Measurements from ENCODE around the gene ABITRAM.
"Not testable (repeated sequence)": the region's sequence is repeated elsewhere in the genome, so short reads cannot be mapped to it uniquely, and the experiment has no call there.

ABITRAM gene, protein sequence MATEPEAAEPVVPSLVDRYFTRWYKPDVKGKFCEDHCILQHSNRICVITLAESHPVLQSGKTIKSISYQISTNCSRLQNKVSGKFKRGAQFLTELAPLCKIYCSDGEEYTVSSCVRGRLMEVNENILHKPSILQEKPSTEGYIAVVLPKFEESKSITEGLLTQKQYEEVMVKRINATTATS

DNA sequence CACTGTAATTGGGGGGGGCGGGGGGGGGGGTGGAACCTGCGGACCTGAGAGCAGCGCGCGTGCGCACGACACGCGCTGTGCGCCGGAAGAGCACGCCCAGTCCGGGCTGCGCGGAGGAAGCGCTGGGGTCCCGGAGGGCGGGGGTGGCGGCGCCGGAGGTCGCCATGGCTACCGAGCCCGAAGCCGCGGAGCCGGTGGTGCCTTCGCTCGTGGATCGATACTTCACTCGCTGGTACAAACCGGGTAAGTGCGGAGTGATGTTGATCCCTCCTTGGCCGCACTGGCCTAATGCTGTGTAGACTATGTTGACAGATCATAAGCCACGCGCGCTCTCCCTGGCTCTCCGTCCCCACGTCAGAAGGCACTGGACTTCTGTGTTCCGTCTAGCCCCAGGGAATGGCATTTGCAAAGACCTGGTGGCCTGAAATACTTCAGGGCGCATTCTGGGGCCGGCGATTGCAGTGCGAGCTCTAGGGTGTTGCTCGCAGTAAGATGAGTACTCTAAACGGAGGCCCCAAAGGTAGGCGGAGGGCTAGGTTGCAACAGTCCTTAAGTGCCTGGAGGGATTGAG is at the start of gene ABITRAM:
TSS of gene ABITRAM (plus strand) at position 78 of the 571 bp plus-strand sequence. CDS start at position 165, 87 bp downstream.
- TF ChIP-seq SUZ12 (IDR thresholded peaks at IDR 0.05; ENCODE audit: extremely low read depth, insufficient read depth, insufficient read length) (no peak), ZNF274 (IDR thresholded peaks at IDR 0.05; ENCODE audit: low read depth, low read length) (no peak), YY1 (IDR thresholded peaks at IDR 0.05; ENCODE audit: insufficient read depth, insufficient read length) (no peak)
- Histone ChIP-seq H3K36me3 (ENCODE audit: insufficient read depth, insufficient read length, low read length) (peaks cover 38% of the 10 kb centered on the region), H3K9ac (ENCODE audit: insufficient read length, low read depth) (peak within 1 kb of the TSS; percentile 90), H3K27me3 (ENCODE audit: insufficient read depth, insufficient read length) (no peaks in the 10 kb centered on the region), H3K4me3 (ENCODE audit: insufficient read length, low read depth) (peak within 1 kb of the TSS; percentile 99), H3K4me1 (ENCODE audit: insufficient read depth, insufficient read length) (peaks cover 2% of the 10 kb centered on the region), H3K9me3 (ENCODE audit: insufficient read depth, low read length) (no peaks in the 10 kb centered on the region)
- peak; percentile 66 for DNase-seq (ENCODE audit: low read depth, low spot score)

DNA sequence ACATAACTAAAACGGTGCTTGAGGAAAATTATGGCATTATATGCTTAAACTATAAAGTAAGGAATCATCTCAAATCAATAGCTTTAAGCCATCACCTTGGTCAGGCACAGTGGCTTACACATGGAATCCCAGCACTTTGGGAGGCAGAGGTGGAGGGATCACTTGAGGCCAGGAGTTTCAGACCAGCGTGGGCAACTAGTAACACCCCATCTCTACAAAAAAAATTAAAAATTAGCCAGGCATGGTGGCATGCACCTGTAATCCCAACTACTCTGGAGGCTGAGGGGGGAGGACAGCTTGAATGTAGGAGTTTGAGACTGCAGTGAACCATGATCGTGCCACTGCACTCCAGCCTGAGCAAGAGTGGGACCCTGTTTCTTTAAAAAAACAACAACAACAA is 49.5 kb upstream of the ABITRAM start:
- Histone ChIP-seq H3K9me3 (ENCODE audit: insufficient read depth, low read length) (no peaks in the 10 kb centered on the region), H3K4me1 (ENCODE audit: insufficient read depth, insufficient read length) (no peaks in the 10 kb centered on the region), H3K36me3 (ENCODE audit: insufficient read depth, insufficient read length, low read length) (peaks cover 46% of the 10 kb centered on the region), H3K4me3 (ENCODE audit: insufficient read length, low read depth) (no peak overlapping the region), H3K27me3 (ENCODE audit: insufficient read depth, insufficient read length) (no peaks in the 10 kb centered on the region), H3K9ac (ENCODE audit: insufficient read length, low read depth) (no peak overlapping the region)
- no peak for TF ChIP-seq ZNF274 (IDR thresholded peaks at IDR 0.05; ENCODE audit: low read depth, low read length)
- TF ChIP-seq SUZ12 (IDR thresholded peaks at IDR 0.05; ENCODE audit: extremely low read depth, insufficient read depth, insufficient read length), result no peak
- TF ChIP-seq YY1 (IDR thresholded peaks at IDR 0.05; ENCODE audit: insufficient read depth, insufficient read length), result no peak
- DNase-seq (ENCODE audit: low read depth, low spot score), result no peak

DNA sequence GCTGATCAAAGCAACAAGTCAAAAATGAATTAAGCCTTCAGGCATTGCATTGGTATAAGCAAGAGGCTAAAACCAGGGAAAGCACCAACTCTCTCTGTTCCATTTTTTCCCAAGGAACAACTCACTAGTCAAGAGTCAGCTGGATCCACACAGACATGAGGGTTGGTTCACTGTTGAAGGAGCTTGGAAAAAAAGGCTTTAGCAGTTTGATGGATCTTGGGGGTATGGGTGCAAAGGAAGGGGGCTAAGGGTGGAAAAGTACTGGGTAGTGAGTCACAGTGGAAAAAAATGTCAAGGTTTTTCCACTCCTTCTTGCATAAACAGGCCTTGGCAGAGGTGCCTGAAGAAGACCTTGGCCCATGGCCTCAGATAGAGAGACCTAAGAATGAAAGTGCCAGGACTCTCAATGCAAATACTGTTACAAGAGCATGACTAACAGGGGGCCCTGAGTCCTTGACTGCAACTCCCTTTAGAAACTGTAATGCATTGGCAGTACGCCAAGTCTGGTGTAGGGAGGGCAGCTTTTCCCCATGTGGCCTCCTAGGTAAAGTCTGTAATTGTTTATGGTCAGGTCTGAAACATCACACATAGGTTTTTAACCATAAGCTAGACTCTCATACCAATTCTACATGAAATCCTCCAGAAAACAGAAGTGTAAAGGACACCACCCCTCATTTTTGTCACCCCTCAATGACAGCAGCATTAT is 48.4 kb upstream of the ABITRAM start:
- Histone ChIP-seq H3K4me3 (ENCODE audit: insufficient read length, low read depth) (no peak overlapping the region), H3K36me3 (ENCODE audit: insufficient read depth, insufficient read length, low read length) (peaks cover 44% of the 10 kb centered on the region), H3K9ac (ENCODE audit: insufficient read length, low read depth) (no peak overlapping the region), H3K4me1 (ENCODE audit: insufficient read depth, insufficient read length) (no peaks in the 10 kb centered on the region), H3K27me3 (ENCODE audit: insufficient read depth, insufficient read length) (no peaks in the 10 kb centered on the region), H3K9me3 (ENCODE audit: insufficient read depth, low read length) (no peaks in the 10 kb centered on the region)
- DNase-seq (ENCODE audit: low read depth, low spot score), result peak; percentile 23
- TF ChIP-seq SUZ12 (IDR thresholded peaks at IDR 0.05; ENCODE audit: extremely low read depth, insufficient read depth, insufficient read length) (no peak), YY1 (IDR thresholded peaks at IDR 0.05; ENCODE audit: insufficient read depth, insufficient read length) (no peak), ZNF274 (IDR thresholded peaks at IDR 0.05; ENCODE audit: low read depth, low read length) (no peak)

DNA sequence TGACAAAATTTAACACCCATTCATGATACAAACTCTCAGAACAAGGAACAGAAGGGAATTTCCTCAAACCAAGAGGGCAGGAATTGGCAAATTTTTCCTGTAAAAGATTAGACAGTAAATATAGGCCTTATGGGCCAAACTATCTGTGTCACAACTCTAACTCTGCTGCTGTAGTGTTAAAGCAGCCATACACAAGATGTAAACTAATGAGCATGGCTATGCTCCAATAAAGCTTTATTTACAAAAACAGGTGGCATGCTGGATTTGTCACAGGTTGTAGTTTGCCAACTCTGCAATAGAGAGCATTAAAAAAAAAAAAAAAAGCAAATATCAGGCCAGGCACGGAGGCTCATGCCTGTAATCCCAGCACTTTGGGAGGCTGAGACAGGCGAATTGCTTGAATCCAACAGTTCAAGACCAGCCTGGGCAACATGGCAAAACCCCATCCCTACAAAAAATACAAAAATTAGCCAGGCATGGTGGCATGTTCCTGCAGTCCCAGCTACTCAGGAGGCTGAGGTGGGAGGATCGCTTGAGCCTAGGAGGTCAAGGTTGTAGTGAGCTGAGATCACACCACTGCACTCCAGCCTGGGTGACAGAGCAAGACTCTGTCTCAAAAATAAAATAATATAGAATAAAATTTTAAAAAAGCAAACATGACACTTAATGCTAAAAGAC is 47.5 kb upstream of the ABITRAM start:
- H3K4me3 ChIP-seq (ENCODE audit: insufficient read length, low read depth); DNase-seq (ENCODE audit: low read depth, low spot score); H3K9ac ChIP-seq (ENCODE audit: insufficient read length, low read depth); H3K27me3 ChIP-seq (ENCODE audit: insufficient read depth, insufficient read length); H3K4me1 ChIP-seq (ENCODE audit: insufficient read depth, insufficient read length); H3K9me3 ChIP-seq (ENCODE audit: insufficient read depth, low read length): not testable (repeated sequence)
- peaks cover 44% of the 10 kb centered on the region for H3K36me3 ChIP-seq (ENCODE audit: insufficient read depth, insufficient read length, low read length)

DNA sequence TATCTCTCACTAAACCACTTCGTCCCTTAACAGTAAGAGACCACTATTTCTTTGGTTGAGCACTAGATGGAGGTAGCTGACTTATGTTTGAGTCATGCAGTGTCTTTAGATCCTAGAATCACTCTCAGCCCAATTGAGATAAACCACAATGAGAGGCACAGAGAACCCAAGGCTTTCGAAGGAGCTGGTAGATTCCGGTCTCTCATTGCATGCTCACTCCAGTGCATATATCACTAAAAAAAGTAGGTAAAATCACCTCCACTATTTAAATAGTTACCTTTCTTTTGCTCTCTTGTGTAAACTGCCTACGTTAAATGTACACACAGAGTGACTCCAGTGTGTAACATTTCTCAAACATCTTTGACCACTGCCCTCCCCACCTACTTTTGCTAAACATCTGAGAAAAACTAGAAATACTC is 44.5 kb upstream of the ABITRAM start:
- TF ChIP-seq SUZ12 (IDR thresholded peaks at IDR 0.05; ENCODE audit: extremely low read depth, insufficient read depth, insufficient read length) (no peak), YY1 (IDR thresholded peaks at IDR 0.05; ENCODE audit: insufficient read depth, insufficient read length) (no peak), ZNF274 (IDR thresholded peaks at IDR 0.05; ENCODE audit: low read depth, low read length) (no peak)
- Histone ChIP-seq H3K36me3 (ENCODE audit: insufficient read depth, insufficient read length, low read length) (peaks cover 60% of the 10 kb centered on the region), H3K4me3 (ENCODE audit: insufficient read length, low read depth) (no peak overlapping the region), H3K27me3 (ENCODE audit: insufficient read depth, insufficient read length) (no peaks in the 10 kb centered on the region), H3K4me1 (ENCODE audit: insufficient read depth, insufficient read length) (no peaks in the 10 kb centered on the region), H3K9me3 (ENCODE audit: insufficient read depth, low read length) (no peaks in the 10 kb centered on the region), H3K9ac (ENCODE audit: insufficient read length, low read depth) (no peak overlapping the region)
- no peak for DNase-seq (ENCODE audit: low read depth, low spot score)

DNA sequence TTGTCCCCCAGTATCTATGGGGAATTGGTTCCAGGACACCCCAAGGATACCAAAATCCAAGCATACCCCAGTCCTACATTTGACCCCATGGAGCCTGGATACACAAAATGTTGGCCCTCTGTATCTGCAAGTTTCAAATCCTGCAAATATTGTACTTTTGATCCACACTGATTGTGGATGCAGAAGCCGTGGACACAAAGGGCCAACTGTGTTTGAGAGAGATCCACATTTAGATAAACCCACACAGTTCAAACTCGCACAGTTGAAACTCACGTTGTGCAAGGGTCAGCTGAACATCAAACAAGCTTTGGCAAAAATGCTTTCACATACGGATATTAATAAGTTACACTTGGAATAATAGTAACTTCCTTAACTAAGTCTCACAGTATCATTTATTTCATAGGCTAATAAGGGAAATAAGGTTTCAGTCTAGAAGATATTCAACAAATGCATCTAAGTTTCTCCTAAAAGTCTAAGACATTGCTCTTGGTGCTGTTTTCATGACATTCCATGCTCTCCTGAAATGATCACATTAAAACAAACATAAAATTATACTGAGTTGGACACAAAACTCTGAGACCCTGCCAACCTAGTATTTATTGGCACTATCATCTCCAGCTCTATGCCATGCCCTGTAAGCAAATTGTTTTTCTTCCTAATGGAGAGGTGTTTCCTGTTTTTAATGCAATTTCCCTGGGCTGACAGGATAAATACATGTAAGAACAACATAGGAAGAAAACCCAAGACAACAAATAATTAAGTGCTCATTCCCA is 39.8 kb upstream of the ABITRAM start:
- no peak overlapping the region for H3K9ac ChIP-seq (ENCODE audit: insufficient read length, low read depth)
- H3K27me3 ChIP-seq (ENCODE audit: insufficient read depth, insufficient read length), result no peaks in the 10 kb centered on the region
- no peaks in the 10 kb centered on the region for H3K4me1 ChIP-seq (ENCODE audit: insufficient read depth, insufficient read length)
- DNase-seq (ENCODE audit: low read depth, low spot score), result no peak
- H3K4me3 ChIP-seq (ENCODE audit: insufficient read length, low read depth), result no peak overlapping the region
- peaks cover 78% of the 10 kb centered on the region for H3K36me3 ChIP-seq (ENCODE audit: insufficient read depth, insufficient read length, low read length)
- no peaks in the 10 kb centered on the region for H3K9me3 ChIP-seq (ENCODE audit: insufficient read depth, low read length)
- no peak for TF ChIP-seq ZNF274 (IDR thresholded peaks at IDR 0.05; ENCODE audit: low read depth, low read length)
- no peak for TF ChIP-seq SUZ12 (IDR thresholded peaks at IDR 0.05; ENCODE audit: extremely low read depth, insufficient read depth, insufficient read length)
- TF ChIP-seq YY1 (IDR thresholded peaks at IDR 0.05; ENCODE audit: insufficient read depth, insufficient read length), result no peak

All from NT2/D1 (cell line).